ENCODE measurements around the gene LCN12.

The LCN12 gene

GRCh38 chr9:136951541-136952320 lies at the start of gene LCN12:
TSS of gene LCN12 (plus strand) at chr9:136952273. CDS start at chr9:136952328, 55 bp downstream.
- DNase-seq = no peak

- no peak for DNase-seq
Observed at GRCh38 chr9:136903041-136903554, 49.0 kb upstream of the LCN12 start.

- no peak for DNase-seq
Observed at GRCh38 chr9:136906266-136906665, 45.8 kb upstream of the LCN12 start.

- no peak for DNase-seq
Observed at GRCh38 chr9:136907011-136907914, 44.8 kb upstream of the LCN12 start.

- DNase-seq = no peak
Observed at GRCh38 chr9:136910197-136910900, 41.7 kb upstream of the LCN12 start.

GRCh38 chr9:136910901-136911245 lies 41.2 kb upstream of the LCN12 start:
- DNase-seq = peak; percentile 71

- no peak for DNase-seq
Observed at GRCh38 chr9:136913701-136914438, 38.2 kb upstream of the LCN12 start.

- DNase-seq = no peak
Observed at GRCh38 chr9:136915632-136916329, 36.3 kb upstream of the LCN12 start.

- DNase-seq = no peak
Observed at GRCh38 chr9:136916330-136917184, 35.5 kb upstream of the LCN12 start.

GRCh38 chr9:136917902-136918301 lies 34.2 kb upstream of the LCN12 start:
- no peak for DNase-seq

- DNase-seq = no peak
Observed at GRCh38 chr9:136920069-136920468, 32.0 kb upstream of the LCN12 start.

GRCh38 chr9:136920734-136921231 lies 31.3 kb upstream of the LCN12 start:
- DNase-seq = no peak

- DNase-seq = no peak
Observed at GRCh38 chr9:136921307-136921706, 30.8 kb upstream of the LCN12 start.

GRCh38 chr9:136921718-136922117 lies 30.4 kb upstream of the LCN12 start:
- DNase-seq = no peak

GRCh38 chr9:136922540-136922939 lies 29.5 kb upstream of the LCN12 start:
- DNase-seq = no peak

- no peak for DNase-seq
Observed at GRCh38 chr9:136923881-136924280, 28.2 kb upstream of the LCN12 start.

GRCh38 chr9:136925414-136926153 lies 26.5 kb upstream of the LCN12 start:
- no peak for DNase-seq

- no peak for DNase-seq
Observed at GRCh38 chr9:136926154-136926704, 25.8 kb upstream of the LCN12 start.

- no peak for DNase-seq
Observed at GRCh38 chr9:136926749-136927148, 25.3 kb upstream of the LCN12 start.

Measured in 8988T (cell line).